HepG2 (cell line): ENCODE measurements around the gene ATAD2B. TPM values are rescaled to one million over a fixed set of nuclear protein-coding genes. Genes with fewer than 3 reads are reported as not detected.

ENCODE experiments used
- ATAC-seq: fragments of 200-7000 bp; cut with Tn5 transposase; 3 replicates; pipeline ENCODE4 v1.9.1; 2020; ENCODE audit warnings: mild to moderate bottlenecking, moderate library complexity
- BruUV-seq: library from RNA; stranded (reverse); fragments of 400-500 nt; replicated peaks from 2 replicates; lab custom pipeline; 2021; lab: Mats Ljungman, UMichigan
- CTCF ChIA-PET: fragments of 300-600 bp; formaldehyde crosslinking; extraction: SDS; loops from one replicate; lab custom pipeline; 2021; ENCODE audit warnings: low total read pairs, inconsistent platforms, low intra/inter-chr PET ratio; lab: Yijun Ruan, JAX
- POLR2A ChIA-PET: fragments of 350-600 bp; sonication (Branson Sonifier 250); formaldehyde crosslinking; loops from one replicate; lab custom pipeline; 2020; ENCODE audit warnings: antibody characterized with exemption, inconsistent platforms; lab: Yijun Ruan, JAX
- DNase-seq: peaks from one replicate; pipeline ENCODE4 v3.0.0-alpha.2; 2015; ENCODE audit warnings: low spot score
- FAIRE-seq: peaks from 3 replicates; lab custom pipeline; 2011; peaks lifted over from hg19 to GRCh38; lab: Jason Lieb, UNC
- H2AFZ ChIP-seq: one replicate; pipeline ENCODE4 v1.6.1; 2011; ENCODE audit warnings: low read length, inconsistent platforms
- H3K27ac ChIP-seq: fragments of 300-600 bp; 3 replicates; pipeline ENCODE4 v1.8.0; 2011; ENCODE audit warnings: mixed run types, mild to moderate bottlenecking, mixed read lengths, low read length, inconsistent platforms; ENCODE audit not compliant: insufficient read depth; ENCODE audit errors: extremely low read length
- H3K27me3 ChIP-seq, 2 experiments: fragments of 200-600 bp in 1 of 2; 2 replicates in 1 of 2; 3 replicates in 1 of 2; pipeline versions ENCODE4 v1.6.0 to v1.8.0; 2011; ENCODE audit warnings: low read length in 2 of 2, mild to moderate bottlenecking in 2 of 2, moderate library complexity in 2 of 2, inconsistent platforms in 1 of 2; ENCODE audit not compliant: insufficient read depth in 2 of 2, control insufficient read depth in 1 of 2
- H3K36me3 ChIP-seq, 2 experiments: fragments of 200-600 bp in 1 of 2; replicated peaks in 1 of 2; 2 replicates in 1 of 2; 3 replicates in 1 of 2; pipeline versions ENCODE4 v1.5.1 to v1.8.0; 2011; ENCODE audit warnings: low read length in 2 of 2, inconsistent platforms in 1 of 2; ENCODE audit not compliant: insufficient read depth in 2 of 2, control insufficient read depth in 1 of 2
- H3K4me1 ChIP-seq: 2 replicates; pipeline ENCODE4 v1.5.1; 2012; ENCODE audit warnings: low read length, inconsistent platforms; ENCODE audit not compliant: insufficient read depth
- H3K4me2 ChIP-seq: 2 replicates; pipeline ENCODE4 v1.6.0; 2011; ENCODE audit warnings: low read depth, low read length, inconsistent platforms
- H3K4me3 ChIP-seq, 3 experiments: fragments of 200-600 bp in 1 of 3; sonication (generic), shearing (Covaris generic) in 1 of 3; replicated peaks in 1 of 3; 2 replicates each; pipeline ENCODE4 v1.5.1; 2011 to 2016; ENCODE audit warnings: low read length in 3 of 3, inconsistent platforms in 2 of 3, low read depth in 2 of 3, mild to moderate bottlenecking in 2 of 3, control low read depth in 1 of 3, mixed read lengths in 1 of 3; ENCODE audit not compliant: insufficient read depth in 1 of 3
- H3K79me2 ChIP-seq: one replicate; pipeline ENCODE4 v1.6.1; 2011; ENCODE audit warnings: low read length, inconsistent platforms; ENCODE audit not compliant: insufficient read depth
- H3K9ac ChIP-seq: 2 replicates; pipeline ENCODE4 v1.6.0; 2011; ENCODE audit warnings: mild to moderate bottlenecking, low read depth, low read length, inconsistent platforms; ENCODE audit not compliant: insufficient read depth
- H3K9me3 ChIP-seq: 2 replicates; pipeline ENCODE4 v1.5.1; 2012; ENCODE audit warnings: mild to moderate bottlenecking, low read length
- H4K20me1 ChIP-seq: 2 replicates; pipeline ENCODE4 v1.6.0; 2011; ENCODE audit warnings: inconsistent platforms, mild to moderate bottlenecking, low read length, moderate library complexity; ENCODE audit not compliant: insufficient read depth
- AHR ChIP-seq: IDR thresholded peaks from 2 replicates; pipeline ENCODE4 v1.6.1; 2018; ENCODE audit warnings: missing genetic modification reagents, missing compliant biosample characterization
- AKAP8 ChIP-seq: sonication (generic); formaldehyde crosslinking; IDR thresholded peaks from 2 replicates; pipeline ENCODE4 v1.5.1; 2020; ENCODE audit warnings: mild to moderate bottlenecking, missing genetic modification reagents
- HOXA3 ChIP-seq: sonication (generic); formaldehyde crosslinking; IDR thresholded peaks from 2 replicates; pipeline ENCODE4 v1.5.0; 2020; ENCODE audit warnings: missing genetic modification reagents
- ISL2 ChIP-seq: sonication (generic); formaldehyde crosslinking; IDR thresholded peaks from 2 replicates; pipeline ENCODE4 v1.5.0; 2020; ENCODE audit warnings: missing genetic modification reagents
- NFE2L1 ChIP-seq: sonication (generic); formaldehyde crosslinking; IDR thresholded peaks from 2 replicates; pipeline ENCODE4 v1.4.0; 2020; ENCODE audit warnings: missing genetic modification reagents, mild to moderate bottlenecking, borderline replicate concordance
- ZEB1 ChIP-seq: IDR thresholded peaks from 2 replicates; pipeline ENCODE4 v1.6.1; 2012; ENCODE audit warnings: mild to moderate bottlenecking, low read depth, inconsistent platforms; ENCODE audit not compliant: insufficient replicate concordance
- ZNF225 ChIP-seq: sonication (generic); formaldehyde crosslinking; IDR thresholded peaks from 2 replicates; pipeline ENCODE4 v1.4.0; 2020; ENCODE audit warnings: mild to moderate bottlenecking, missing genetic modification reagents
- ZNF343 ChIP-seq: sonication (generic); formaldehyde crosslinking; IDR thresholded peaks from 2 replicates; pipeline ENCODE4 v1.4.0; 2020; ENCODE audit warnings: mild to moderate bottlenecking, missing genetic modification reagents
- ZNF354B ChIP-seq: sonication (generic); formaldehyde crosslinking; IDR thresholded peaks from 2 replicates; pipeline ENCODE4 v1.8.0; 2022; ENCODE audit warnings: mild to moderate bottlenecking, missing genetic modification reagents
- ZNF724P ChIP-seq: sonication (generic); formaldehyde crosslinking; IDR thresholded peaks from 2 replicates; pipeline ENCODE4 v1.8.0; 2022; ENCODE audit warnings: missing genetic modification reagents, borderline replicate concordance
- WGBS: methylation state at CpG from one replicate; pipeline ENCODE4 v1.1.6; 2017; ENCODE audit warnings: low lambda C conversion rate; 5-methylcytosine and 5-hydroxymethylcytosine counted together
- in situ Hi-C: cut with HindIII; loops from 2 replicates; pipeline ENCODE4 v1.10.0; 2017; ENCODE audit warnings: low pct_unique_long_range_greater_than_20kb; ENCODE audit not compliant: extremely low pct_ligation_motif_present
- intact Hi-C: fragments of 100-400 bp; cut with micrococcal nuclease; formaldehyde crosslinking; loops from one replicate; pipeline ENCODE4 v1.10.0; 2022; ENCODE audit not compliant: unreplicated experiment
- polyA plus RNA-seq, 8 experiments: library from polyadenylated mRNA; depleted of rRNA in 3 of 8; stranded (reverse) in 7 of 8; unstranded in 1 of 8; fragments of >200 nt; fragmentation: Illumina TruSeq in 4 of 8; extraction: Trizol in 4 of 8; gene quantifications; 2 replicates each; pipeline versions ENCODE4 v1.2.1 to v1.2.3, GENCODE V29; 2011 to 2016; ENCODE audit warnings: low read depth in 4 of 8, missing spikeins in 1 of 8, mixed read lengths in 1 of 8; ENCODE audit not compliant: insufficient read depth in 1 of 8
- total RNA-seq, 5 experiments: library from RNA; depleted of rRNA; stranded (reverse); fragments of >200 nt; fragmentation: Illumina TruSeq; extraction: Trizol; gene quantifications; 2 replicates each; pipeline ENCODE4 v1.2.3, GENCODE V29; 2016; ENCODE audit warnings: low read depth in 1 of 5
- TF ChIP-seq, protein P1 (sequence below): sonication (generic); formaldehyde crosslinking; IDR thresholded peaks from 2 replicates; pipeline ENCODE4 v1.4.0; 2020; ENCODE audit warnings: missing genetic modification reagents, borderline replicate concordance
- TF ChIP-seq, protein P2 (sequence below): sonication (generic); formaldehyde crosslinking; IDR thresholded peaks from 2 replicates; pipeline ENCODE4 v1.9.0; 2022; ENCODE audit warnings: low read depth, missing genetic modification reagents
- TF ChIP-seq, protein P3 (sequence below): sonication (generic); formaldehyde crosslinking; IDR thresholded peaks from 2 replicates; pipeline ENCODE4 v1.4.0; 2020; ENCODE audit warnings: mild to moderate bottlenecking, missing genetic modification reagents

Gene ATAD2B
- total and polyA plus RNA-seq, 2 of the 13 experiments (the other 11 are each of a cell fraction or from before 2014, with no cell fraction given), result 5.3 to 22.2 TPM

- H4K20me1 ChIP-seq, result no peaks in the 10 kb centered on the region
- 96% methylated on average over 2 of the region's 2 CpGs for WGBS
- H3K36me3 ChIP-seq, result peaks cover 0 to 4% of the 10 kb centered on the region in 2 experiments; a peak in 1 of 5 replicates
- H3K9me3 ChIP-seq, result no peaks in the 10 kb centered on the region
- TF ChIP-seq, protein P1, sequence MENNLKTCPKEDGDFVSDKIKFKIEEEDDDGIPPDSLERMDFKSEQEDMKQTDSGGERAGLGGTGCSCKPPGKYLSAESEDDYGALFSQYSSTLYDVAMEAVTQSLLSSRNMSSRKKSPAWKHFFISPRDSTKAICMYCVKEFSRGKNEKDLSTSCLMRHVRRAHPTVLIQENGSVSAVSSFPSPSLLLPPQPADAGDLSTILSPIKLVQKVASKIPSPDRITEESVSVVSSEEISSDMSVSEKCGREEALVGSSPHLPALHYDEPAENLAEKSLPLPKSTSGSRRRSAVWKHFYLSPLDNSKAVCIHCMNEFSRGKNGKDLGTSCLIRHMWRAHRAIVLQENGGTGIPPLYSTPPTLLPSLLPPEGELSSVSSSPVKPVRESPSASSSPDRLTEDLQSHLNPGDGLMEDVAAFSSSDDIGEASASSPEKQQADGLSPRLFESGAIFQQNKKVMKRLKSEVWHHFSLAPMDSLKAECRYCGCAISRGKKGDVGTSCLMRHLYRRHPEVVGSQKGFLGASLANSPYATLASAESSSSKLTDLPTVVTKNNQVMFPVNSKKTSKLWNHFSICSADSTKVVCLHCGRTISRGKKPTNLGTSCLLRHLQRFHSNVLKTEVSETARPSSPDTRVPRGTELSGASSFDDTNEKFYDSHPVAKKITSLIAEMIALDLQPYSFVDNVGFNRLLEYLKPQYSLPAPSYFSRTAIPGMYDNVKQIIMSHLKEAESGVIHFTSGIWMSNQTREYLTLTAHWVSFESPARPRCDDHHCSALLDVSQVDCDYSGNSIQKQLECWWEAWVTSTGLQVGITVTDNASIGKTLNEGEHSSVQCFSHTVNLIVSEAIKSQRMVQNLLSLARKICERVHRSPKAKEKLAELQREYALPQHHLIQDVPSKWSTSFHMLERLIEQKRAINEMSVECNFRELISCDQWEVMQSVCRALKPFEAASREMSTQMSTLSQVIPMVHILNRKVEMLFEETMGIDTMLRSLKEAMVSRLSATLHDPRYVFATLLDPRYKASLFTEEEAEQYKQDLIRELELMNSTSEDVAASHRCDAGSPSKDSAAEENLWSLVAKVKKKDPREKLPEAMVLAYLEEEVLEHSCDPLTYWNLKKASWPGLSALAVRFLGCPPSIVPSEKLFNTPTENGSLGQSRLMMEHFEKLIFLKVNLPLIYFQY (CRISPR knock-in tag), result no peak
- TF ChIP-seq AKAP8 (CRISPR knock-in tag), result no peak
- no peak for TF ChIP-seq ZNF343 (CRISPR knock-in tag)
- TF ChIP-seq, protein P2, sequence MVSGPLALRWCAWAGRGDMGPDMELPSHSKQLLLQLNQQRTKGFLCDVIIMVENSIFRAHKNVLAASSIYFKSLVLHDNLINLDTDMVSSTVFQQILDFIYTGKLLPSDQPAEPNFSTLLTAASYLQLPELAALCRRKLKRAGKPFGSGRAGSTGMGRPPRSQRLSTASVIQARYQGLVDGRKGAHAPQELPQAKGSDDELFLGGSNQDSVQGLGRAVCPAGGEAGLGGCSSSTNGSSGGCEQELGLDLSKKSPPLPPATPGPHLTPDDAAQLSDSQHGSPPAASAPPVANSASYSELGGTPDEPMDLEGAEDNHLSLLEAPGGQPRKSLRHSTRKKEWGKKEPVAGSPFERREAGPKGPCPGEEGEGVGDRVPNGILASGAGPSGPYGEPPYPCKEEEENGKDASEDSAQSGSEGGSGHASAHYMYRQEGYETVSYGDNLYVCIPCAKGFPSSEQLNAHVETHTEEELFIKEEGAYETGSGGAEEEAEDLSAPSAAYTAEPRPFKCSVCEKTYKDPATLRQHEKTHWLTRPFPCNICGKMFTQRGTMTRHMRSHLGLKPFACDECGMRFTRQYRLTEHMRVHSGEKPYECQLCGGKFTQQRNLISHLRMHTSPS, result no peak
- no peak for TF ChIP-seq ISL2
- TF ChIP-seq NFE2L1, result no peak
- TF ChIP-seq ZNF354B, result no peak
- no peak for TF ChIP-seq AHR (CRISPR knock-in tag)
- no peak for TF ChIP-seq ZNF724P
- no peak for TF ChIP-seq ZEB1
- no peak for TF ChIP-seq HOXA3 (CRISPR knock-in tag)
- TF ChIP-seq, protein P3, sequence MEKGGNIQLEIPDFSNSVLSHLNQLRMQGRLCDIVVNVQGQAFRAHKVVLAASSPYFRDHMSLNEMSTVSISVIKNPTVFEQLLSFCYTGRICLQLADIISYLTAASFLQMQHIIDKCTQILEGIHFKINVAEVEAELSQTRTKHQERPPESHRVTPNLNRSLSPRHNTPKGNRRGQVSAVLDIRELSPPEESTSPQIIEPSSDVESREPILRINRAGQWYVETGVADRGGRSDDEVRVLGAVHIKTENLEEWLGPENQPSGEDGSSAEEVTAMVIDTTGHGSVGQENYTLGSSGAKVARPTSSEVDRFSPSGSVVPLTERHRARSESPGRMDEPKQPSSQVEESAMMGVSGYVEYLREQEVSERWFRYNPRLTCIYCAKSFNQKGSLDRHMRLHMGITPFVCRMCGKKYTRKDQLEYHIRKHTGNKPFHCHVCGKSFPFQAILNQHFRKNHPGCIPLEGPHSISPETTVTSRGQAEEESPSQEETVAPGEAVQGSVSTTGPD (CRISPR knock-in tag), result no peak
- TF ChIP-seq ZNF225 (CRISPR knock-in tag), result no peak
- ATAC-seq (no peak), FAIRE-seq (no peak), DNase-seq (no peak)
- H3K9ac ChIP-seq, result no peak overlapping the region
- H3K79me2 ChIP-seq, result no peaks in the 10 kb centered on the region
- H2AFZ ChIP-seq, result no peak overlapping the region
- H3K4me2 ChIP-seq, result no peak overlapping the region
- no TSS peak for BruUV-seq
- H3K27ac ChIP-seq, result no peak overlapping the region
- H3K4me1 ChIP-seq, result peaks cover 23% of the 10 kb centered on the region
- ChIA-PET POLR2A (no interaction called here), CTCF (no interaction called here)
- in situ Hi-C loops (no loop called here), intact Hi-C loops (no loop called here)
- no peak overlapping the region for H3K4me3 ChIP-seq
- no peaks in the 10 kb centered on the region for H3K27me3 ChIP-seq
These were observed 133.4 kb downstream of the ATAD2B start for GRCh38 chr2:23793476-23793875.
